Gastrocnemius medialis (tissue), 4 donors: ENCODE data around the gene TMEM8B.

Source experiments
- CTCF ChIP-seq, 5 experiments: fragments of 450-650 bp in 3 of 5; fragments of 200-600 bp in 2 of 5; sonication (generic) in 2 of 5; IDR thresholded peaks in 4 of 5; conservative IDR thresholded peaks in 1 of 5; 1 replicate in 4 of 5; 2 replicates in 1 of 5; pipeline ENCODE4 v1.5.1; 2016 to 2019; ENCODE audit warnings: antibody characterized with exemption in 5 of 5, mild to moderate bottlenecking in 3 of 5, moderate library complexity in 3 of 5
- POLR2A ChIP-seq, 2 donors: fragments of 450-650 bp; IDR thresholded peaks; one replicate each; pipeline ENCODE4 v1.6.1; 2017; ENCODE audit warnings: antibody characterized with exemption in 2 of 2, mild to moderate bottlenecking in 2 of 2, moderate library complexity in 2 of 2

GRCh38 chr9:35789541-35789940 is 39.5 kb upstream of the TMEM8B start:
- TF ChIP-seq CTCF (IDR thresholded peaks at IDR 0.05 in 4 of 5, conservative IDR thresholded peaks at IDR 0.05 in 1 of 5) (no peak), POLR2A (IDR thresholded peaks at IDR 0.05) (no peak)
